GM13976 (cell line): Measurements from ENCODE around the gene MAP2.

ENCODE experiments used
- DNase-seq: peaks from one replicate; pipeline ENCODE4 v3.0.0; 2012; ENCODE audit warnings: low spot score
- in situ Hi-C: fragments of 300-500 bp; cut with MboI; formaldehyde crosslinking; loops from one replicate; pipeline ENCODE4 v1.12.0; 2022; ENCODE audit warnings: low sequenced_read_pairs, mixed read lengths, inconsistent platforms; ENCODE audit not compliant: unreplicated experiment
- TF ChIP-seq, protein P1 (sequence below): IDR thresholded peaks from 2 replicates; pipeline ENCODE4 v1.5.1; 2012; ENCODE audit warnings: borderline replicate concordance, mild to moderate bottlenecking; ENCODE audit not compliant: insufficient read depth; ENCODE audit errors: extremely low read depth, missing control alignments, control extremely low read depth

MAP2 gene

DNA sequence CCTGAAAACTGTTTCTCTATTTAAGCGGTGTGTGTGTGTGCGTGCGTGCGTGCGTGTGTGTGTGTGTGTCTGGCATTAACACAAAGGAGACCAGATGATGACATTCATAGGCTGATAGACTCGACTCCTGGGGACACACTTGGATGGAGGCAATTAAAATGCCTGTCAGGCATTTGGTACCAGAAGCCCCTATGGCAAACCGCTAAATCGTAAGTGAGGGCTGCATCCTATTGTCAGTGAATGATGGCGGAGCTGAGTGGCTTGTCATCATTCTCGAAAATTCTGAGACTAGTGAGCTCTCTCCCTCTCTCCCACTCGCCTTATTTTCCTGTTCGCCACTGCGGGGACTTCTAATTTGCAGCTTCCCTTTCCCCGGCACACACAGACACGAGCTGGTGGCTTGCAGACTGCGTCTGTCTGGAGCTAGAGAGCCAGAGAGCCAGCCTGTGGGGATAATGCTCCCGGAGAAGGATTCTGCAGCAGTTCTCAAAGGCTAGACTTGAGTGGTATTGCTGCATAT, 155.4 kb downstream of the MAP2 start:
- DNase-seq = no peak
- in situ Hi-C loops = no loop called here

DNA sequence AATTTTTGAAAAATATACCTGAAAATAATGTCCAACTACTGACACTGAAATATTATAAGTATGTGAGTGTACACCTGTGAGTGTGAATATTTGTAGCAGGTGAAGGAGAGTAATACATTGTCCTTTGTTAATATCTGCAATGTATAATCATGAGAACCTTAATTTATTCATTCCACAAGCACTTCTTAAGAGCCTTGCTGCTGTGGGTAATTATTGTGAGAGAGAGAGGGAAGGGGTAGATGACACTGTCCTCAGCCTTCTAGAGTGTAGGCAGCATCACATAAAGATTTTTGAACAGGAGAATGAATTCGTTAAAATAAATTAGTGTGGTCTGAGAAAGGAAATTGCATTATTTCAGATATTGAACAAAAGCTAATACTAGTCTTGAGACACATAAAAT, 157.2 kb downstream of the MAP2 start:
- TF ChIP-seq, protein P1, sequence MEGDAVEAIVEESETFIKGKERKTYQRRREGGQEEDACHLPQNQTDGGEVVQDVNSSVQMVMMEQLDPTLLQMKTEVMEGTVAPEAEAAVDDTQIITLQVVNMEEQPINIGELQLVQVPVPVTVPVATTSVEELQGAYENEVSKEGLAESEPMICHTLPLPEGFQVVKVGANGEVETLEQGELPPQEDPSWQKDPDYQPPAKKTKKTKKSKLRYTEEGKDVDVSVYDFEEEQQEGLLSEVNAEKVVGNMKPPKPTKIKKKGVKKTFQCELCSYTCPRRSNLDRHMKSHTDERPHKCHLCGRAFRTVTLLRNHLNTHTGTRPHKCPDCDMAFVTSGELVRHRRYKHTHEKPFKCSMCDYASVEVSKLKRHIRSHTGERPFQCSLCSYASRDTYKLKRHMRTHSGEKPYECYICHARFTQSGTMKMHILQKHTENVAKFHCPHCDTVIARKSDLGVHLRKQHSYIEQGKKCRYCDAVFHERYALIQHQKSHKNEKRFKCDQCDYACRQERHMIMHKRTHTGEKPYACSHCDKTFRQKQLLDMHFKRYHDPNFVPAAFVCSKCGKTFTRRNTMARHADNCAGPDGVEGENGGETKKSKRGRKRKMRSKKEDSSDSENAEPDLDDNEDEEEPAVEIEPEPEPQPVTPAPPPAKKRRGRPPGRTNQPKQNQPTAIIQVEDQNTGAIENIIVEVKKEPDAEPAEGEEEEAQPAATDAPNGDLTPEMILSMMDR = no peak
- DNase-seq = no peak
- in situ Hi-C loops = no loop called here

More for the DNA sequence above, 155.4 kb downstream of the MAP2 start:
- TF ChIP-seq, protein P1 = no peak

DNA sequence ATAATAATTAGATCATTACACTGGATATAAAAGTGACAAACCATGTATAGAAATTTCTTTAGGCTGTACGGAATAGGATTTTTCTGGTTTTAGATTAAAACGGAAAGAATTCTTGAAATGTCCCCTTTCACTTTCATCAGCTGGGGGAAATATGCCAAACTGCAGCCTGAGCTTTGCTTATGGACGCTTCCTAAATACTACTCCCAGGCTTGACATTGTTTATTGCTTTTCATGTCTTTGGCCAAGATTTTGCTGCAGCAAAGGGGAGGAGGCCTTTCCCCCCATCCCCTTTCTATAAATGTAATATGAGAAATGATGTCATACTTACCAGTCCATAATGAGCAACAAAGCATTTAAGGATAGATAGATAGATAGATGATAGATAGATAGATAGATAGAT, 158.4 kb downstream of the MAP2 start:
- TF ChIP-seq, protein P1 = no peak

DNA sequence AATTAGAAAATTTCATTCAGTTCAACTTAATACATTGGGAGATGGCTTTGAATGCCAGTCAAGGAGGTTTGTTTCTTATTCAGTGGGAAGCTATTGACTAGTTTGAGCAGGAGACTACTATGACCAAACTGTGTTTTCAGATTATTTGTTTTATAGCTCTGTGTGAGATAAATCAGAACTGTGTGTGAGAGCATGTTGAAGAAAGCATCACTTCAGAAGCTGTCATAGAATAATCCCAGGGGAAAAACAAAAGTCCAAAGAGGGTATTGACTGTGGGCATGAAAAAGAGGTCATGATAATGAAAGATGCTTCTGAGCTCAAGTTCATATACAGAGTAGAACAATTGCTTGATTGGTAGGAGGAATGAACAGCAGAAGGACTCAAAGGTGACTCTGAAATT, 160.6 kb downstream of the MAP2 start:
- DNase-seq = no peak
- in situ Hi-C loops = no loop called here
- TF ChIP-seq, protein P1 = no peak

More for the DNA sequence above, 158.4 kb downstream of the MAP2 start:
- no peak for DNase-seq
- in situ Hi-C loops = no loop called here

DNA sequence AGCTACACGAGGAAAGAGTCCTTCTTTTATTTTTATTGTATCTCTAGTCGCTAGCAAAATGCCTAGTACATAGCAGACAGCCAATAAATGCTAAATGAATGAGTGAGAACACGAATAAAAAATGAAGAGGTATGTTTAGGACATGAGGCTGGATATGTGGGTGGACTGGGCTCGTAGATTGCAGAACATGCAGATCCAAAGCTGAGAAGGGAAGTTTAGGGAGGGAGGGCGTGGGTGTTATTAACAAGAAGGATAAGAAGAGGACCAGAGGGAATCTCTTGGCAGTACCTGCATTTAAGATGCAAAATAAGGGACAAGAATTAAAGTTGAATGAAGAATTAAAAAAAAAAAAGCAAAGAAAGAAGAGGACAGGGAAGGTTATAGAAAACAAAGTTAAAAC, 161.1 kb downstream of the MAP2 start:
- no peak for DNase-seq

DNA sequence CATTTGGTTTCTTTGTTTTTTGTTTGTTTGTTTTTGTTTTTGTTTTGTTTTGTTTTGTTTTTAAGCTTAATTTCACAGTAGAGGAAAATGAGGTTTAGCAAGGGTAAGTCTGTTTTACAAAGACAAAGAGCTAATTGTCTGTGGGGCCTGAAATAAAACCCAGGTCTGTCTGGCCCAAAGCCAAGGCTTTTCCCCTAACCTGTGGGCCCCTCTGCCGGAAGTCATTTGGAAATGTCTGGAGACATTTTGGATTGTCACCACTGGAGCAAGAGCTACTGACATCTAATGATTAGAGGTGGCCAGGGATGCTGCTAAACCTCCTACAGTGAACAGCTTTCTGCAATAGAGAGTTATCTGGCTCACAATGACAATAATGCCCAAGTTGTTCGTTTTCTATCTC, 167.2 kb downstream of the MAP2 start:
- in situ Hi-C loops = no loop called here
- TF ChIP-seq, protein P1 = no peak
- no peak for DNase-seq

More for the DNA sequence above, 161.1 kb downstream of the MAP2 start:
- in situ Hi-C loops = no loop called here
- TF ChIP-seq, protein P1 = no peak
